HepG2 (cell line): ENCODE results near the gene KCNJ14. TPM values are rescaled to one million over a fixed set of nuclear protein-coding genes. Genes with fewer than 3 reads are reported as not detected.

Experiments
- ATAC-seq: fragments of 200-7000 bp; cut with Tn5 transposase; 3 replicates; pipeline ENCODE4 v1.9.1; 2020; ENCODE audit warnings: mild to moderate bottlenecking, moderate library complexity
- BruUV-seq: library from RNA; stranded (reverse); fragments of 400-500 nt; replicated peaks from 2 replicates; lab custom pipeline; 2021; lab: Mats Ljungman, UMichigan
- CTCF ChIA-PET: fragments of 300-600 bp; formaldehyde crosslinking; extraction: SDS; loops from one replicate; lab custom pipeline; 2021; ENCODE audit warnings: low total read pairs, inconsistent platforms, low intra/inter-chr PET ratio; lab: Yijun Ruan, JAX
- POLR2A ChIA-PET: fragments of 350-600 bp; sonication (Branson Sonifier 250); formaldehyde crosslinking; loops from one replicate; lab custom pipeline; 2020; ENCODE audit warnings: antibody characterized with exemption, inconsistent platforms; lab: Yijun Ruan, JAX
- DNase-seq: peaks from one replicate; pipeline ENCODE4 v3.0.0-alpha.2; 2015; ENCODE audit warnings: low spot score
- FAIRE-seq: peaks from 3 replicates; lab custom pipeline; 2011; peaks lifted over from hg19 to GRCh38; lab: Jason Lieb, UNC
- H2AFZ ChIP-seq: one replicate; pipeline ENCODE4 v1.6.1; 2011; ENCODE audit warnings: low read length, inconsistent platforms
- H3K27ac ChIP-seq: fragments of 300-600 bp; 3 replicates; pipeline ENCODE4 v1.8.0; 2011; ENCODE audit warnings: mixed run types, mild to moderate bottlenecking, mixed read lengths, low read length, inconsistent platforms; ENCODE audit not compliant: insufficient read depth; ENCODE audit errors: extremely low read length
- H3K27me3 ChIP-seq, 2 experiments: fragments of 200-600 bp in 1 of 2; 2 replicates in 1 of 2; 3 replicates in 1 of 2; pipeline versions ENCODE4 v1.6.0 to v1.8.0; 2011; ENCODE audit warnings: low read length in 2 of 2, mild to moderate bottlenecking in 2 of 2, moderate library complexity in 2 of 2, inconsistent platforms in 1 of 2; ENCODE audit not compliant: insufficient read depth in 2 of 2, control insufficient read depth in 1 of 2
- H3K36me3 ChIP-seq, 2 experiments: fragments of 200-600 bp in 1 of 2; replicated peaks in 1 of 2; 2 replicates in 1 of 2; 3 replicates in 1 of 2; pipeline versions ENCODE4 v1.5.1 to v1.8.0; 2011; ENCODE audit warnings: low read length in 2 of 2, inconsistent platforms in 1 of 2; ENCODE audit not compliant: insufficient read depth in 2 of 2, control insufficient read depth in 1 of 2
- H3K4me1 ChIP-seq: 2 replicates; pipeline ENCODE4 v1.5.1; 2012; ENCODE audit warnings: low read length, inconsistent platforms; ENCODE audit not compliant: insufficient read depth
- H3K4me2 ChIP-seq: 2 replicates; pipeline ENCODE4 v1.6.0; 2011; ENCODE audit warnings: low read depth, low read length, inconsistent platforms
- H3K4me3 ChIP-seq, 3 experiments: fragments of 200-600 bp in 1 of 3; sonication (generic), shearing (Covaris generic) in 1 of 3; replicated peaks in 1 of 3; 2 replicates each; pipeline ENCODE4 v1.5.1; 2011 to 2016; ENCODE audit warnings: low read length in 3 of 3, inconsistent platforms in 2 of 3, low read depth in 2 of 3, mild to moderate bottlenecking in 2 of 3, control low read depth in 1 of 3, mixed read lengths in 1 of 3; ENCODE audit not compliant: insufficient read depth in 1 of 3
- H3K79me2 ChIP-seq: one replicate; pipeline ENCODE4 v1.6.1; 2011; ENCODE audit warnings: low read length, inconsistent platforms; ENCODE audit not compliant: insufficient read depth
- H3K9ac ChIP-seq: 2 replicates; pipeline ENCODE4 v1.6.0; 2011; ENCODE audit warnings: mild to moderate bottlenecking, low read depth, low read length, inconsistent platforms; ENCODE audit not compliant: insufficient read depth
- H3K9me3 ChIP-seq: 2 replicates; pipeline ENCODE4 v1.5.1; 2012; ENCODE audit warnings: mild to moderate bottlenecking, low read length
- H4K20me1 ChIP-seq: 2 replicates; pipeline ENCODE4 v1.6.0; 2011; ENCODE audit warnings: inconsistent platforms, mild to moderate bottlenecking, low read length, moderate library complexity; ENCODE audit not compliant: insufficient read depth
- EP300 ChIP-seq, 3 experiments: sonication (generic) in 1 of 3; formaldehyde crosslinking in 1 of 3; IDR thresholded peaks; 2 replicates each; pipeline versions ENCODE4 v1.5.1 to v1.6.1; 2011 to 2020; ENCODE audit warnings: low read depth in 2 of 3, low read length in 2 of 3, borderline replicate concordance in 1 of 3, improper control_type of control experiment in 1 of 3, mild to moderate bottlenecking in 1 of 3, missing genetic modification reagents in 1 of 3, moderate library complexity in 1 of 3
- HDAC1 ChIP-seq: sonication (generic); formaldehyde crosslinking; IDR thresholded peaks from 2 replicates; pipeline ENCODE4 v1.5.1; 2020; ENCODE audit warnings: mild to moderate bottlenecking, missing genetic modification reagents
- IKZF1 ChIP-seq: fragments of 450-650 bp; IDR thresholded peaks from 2 replicates; pipeline ENCODE4 v1.7.1; 2016
- MTA1 ChIP-seq: sonication (generic); formaldehyde crosslinking; IDR thresholded peaks from 2 replicates; pipeline ENCODE4 v1.4.0; 2020; ENCODE audit warnings: missing genetic modification reagents, mild to moderate bottlenecking, borderline replicate concordance
- ZMYM3 ChIP-seq: sonication (generic); formaldehyde crosslinking; IDR thresholded peaks from 2 replicates; pipeline ENCODE4 v1.5.1; 2020; ENCODE audit warnings: mild to moderate bottlenecking, missing genetic modification reagents
- ZNF629 ChIP-seq: sonication (generic); formaldehyde crosslinking; conservative IDR thresholded peaks from 2 replicates; pipeline ENCODE4 v1.5.0; 2020; ENCODE audit warnings: missing genetic modification reagents
- ZSCAN9 ChIP-seq: IDR thresholded peaks from 2 replicates; pipeline ENCODE4 v1.6.1; 2016; ENCODE audit warnings: borderline replicate concordance
- WGBS: methylation state at CpG from one replicate; pipeline ENCODE4 v1.1.6; 2017; ENCODE audit warnings: low lambda C conversion rate; 5-methylcytosine and 5-hydroxymethylcytosine counted together
- in situ Hi-C: cut with HindIII; loops from 2 replicates; pipeline ENCODE4 v1.10.0; 2017; ENCODE audit warnings: low pct_unique_long_range_greater_than_20kb; ENCODE audit not compliant: extremely low pct_ligation_motif_present
- intact Hi-C: fragments of 100-400 bp; cut with micrococcal nuclease; formaldehyde crosslinking; loops from one replicate; pipeline ENCODE4 v1.10.0; 2022; ENCODE audit not compliant: unreplicated experiment
- polyA plus RNA-seq, 8 experiments: library from polyadenylated mRNA; depleted of rRNA in 3 of 8; stranded (reverse) in 7 of 8; unstranded in 1 of 8; fragments of >200 nt; fragmentation: Illumina TruSeq in 4 of 8; extraction: Trizol in 4 of 8; gene quantifications; 2 replicates each; pipeline versions ENCODE4 v1.2.1 to v1.2.3, GENCODE V29; 2011 to 2016; ENCODE audit warnings: low read depth in 4 of 8, missing spikeins in 1 of 8, mixed read lengths in 1 of 8; ENCODE audit not compliant: insufficient read depth in 1 of 8
- total RNA-seq, 5 experiments: library from RNA; depleted of rRNA; stranded (reverse); fragments of >200 nt; fragmentation: Illumina TruSeq; extraction: Trizol; gene quantifications; 2 replicates each; pipeline ENCODE4 v1.2.3, GENCODE V29; 2016; ENCODE audit warnings: low read depth in 1 of 5
- TF ChIP-seq, protein P1 (sequence below): sonication (generic); formaldehyde crosslinking; IDR thresholded peaks from 2 replicates; pipeline ENCODE4 v1.4.0; 2020; ENCODE audit warnings: missing genetic modification reagents, borderline replicate concordance
- TF ChIP-seq, protein P2 (sequence below): sonication (generic); formaldehyde crosslinking; IDR thresholded peaks from 2 replicates; pipeline ENCODE4 v1.4.0; 2020; ENCODE audit warnings: missing genetic modification reagents
- TF ChIP-seq, protein P3 (sequence below): sonication (generic); formaldehyde crosslinking; IDR thresholded peaks from 2 replicates; pipeline ENCODE4 v1.5.0; 2020; ENCODE audit warnings: missing genetic modification reagents

The KCNJ14 gene
- total and polyA plus RNA-seq, 2 of the 13 experiments (the other 11 are each of a cell fraction or from before 2014, with no cell fraction given), result 0.20 to 0.51 TPM

DNA sequence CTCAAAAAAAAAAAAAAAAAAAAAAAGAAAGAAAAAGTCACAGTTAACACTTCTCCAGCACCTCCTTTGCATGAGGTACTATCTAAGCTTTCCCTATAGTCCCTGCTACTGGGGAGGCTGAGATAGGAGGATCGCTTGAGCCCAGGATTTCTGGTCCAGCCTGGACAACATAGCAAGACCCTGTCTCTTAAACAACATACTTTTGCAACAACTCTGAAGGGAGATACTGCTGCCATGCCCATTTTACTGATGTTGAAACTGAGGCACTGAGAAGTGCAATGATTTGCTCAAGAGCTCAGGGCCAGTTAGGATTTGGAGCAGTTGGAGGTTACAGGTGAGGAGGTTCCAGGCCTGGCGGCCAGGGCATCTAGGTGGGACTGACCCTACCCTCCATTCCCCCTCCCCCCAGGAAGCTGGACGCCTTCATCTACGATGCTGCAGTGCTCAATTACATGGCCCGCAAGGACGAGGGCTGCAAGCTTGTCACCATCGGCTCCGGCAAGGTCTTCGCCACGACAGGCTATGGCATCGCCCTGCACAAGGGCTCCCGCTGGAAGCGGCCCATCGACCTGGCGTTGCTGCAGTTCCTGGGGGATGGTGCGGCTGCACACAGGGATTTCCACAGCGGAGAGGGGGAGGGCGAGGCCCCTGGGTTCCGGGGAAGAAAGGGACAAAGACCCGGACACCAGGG is 13.9 kb upstream of the KCNJ14 start:
- peaks cover 2% of the 10 kb centered on the region; the same call in 1 of the 2 replicates for H3K4me1 ChIP-seq
- H3K9ac ChIP-seq, result no peak overlapping the region
- ChIA-PET CTCF (no interaction called here), POLR2A (no interaction called here)
- WGBS, result 93% methylated on average over 10 of the region's 20 CpGs
- no peaks in the 10 kb centered on the region for H4K20me1 ChIP-seq
- no peak overlapping the region for H2AFZ ChIP-seq
- H3K79me2 ChIP-seq, result peaks cover 6% of the 10 kb centered on the region
- no peak overlapping the region for H3K27ac ChIP-seq
- DNase-seq (no peak), FAIRE-seq (no peak), ATAC-seq (no peak)
- no TSS peak for BruUV-seq
- no peaks in the 10 kb centered on the region for H3K36me3 ChIP-seq
- intact Hi-C loops, result loop anchor here (10.0 kb wide), 1 partner anchor 87 kb away; no protein-coding TSS in a partner anchor
- H3K9me3 ChIP-seq, result no peaks in the 10 kb centered on the region
- no peaks in the 10 kb centered on the region; a peak in 1 of 5 replicates for H3K27me3 ChIP-seq
- no peak overlapping the region for H3K4me3 ChIP-seq
- TF ChIP-seq, protein P1, sequence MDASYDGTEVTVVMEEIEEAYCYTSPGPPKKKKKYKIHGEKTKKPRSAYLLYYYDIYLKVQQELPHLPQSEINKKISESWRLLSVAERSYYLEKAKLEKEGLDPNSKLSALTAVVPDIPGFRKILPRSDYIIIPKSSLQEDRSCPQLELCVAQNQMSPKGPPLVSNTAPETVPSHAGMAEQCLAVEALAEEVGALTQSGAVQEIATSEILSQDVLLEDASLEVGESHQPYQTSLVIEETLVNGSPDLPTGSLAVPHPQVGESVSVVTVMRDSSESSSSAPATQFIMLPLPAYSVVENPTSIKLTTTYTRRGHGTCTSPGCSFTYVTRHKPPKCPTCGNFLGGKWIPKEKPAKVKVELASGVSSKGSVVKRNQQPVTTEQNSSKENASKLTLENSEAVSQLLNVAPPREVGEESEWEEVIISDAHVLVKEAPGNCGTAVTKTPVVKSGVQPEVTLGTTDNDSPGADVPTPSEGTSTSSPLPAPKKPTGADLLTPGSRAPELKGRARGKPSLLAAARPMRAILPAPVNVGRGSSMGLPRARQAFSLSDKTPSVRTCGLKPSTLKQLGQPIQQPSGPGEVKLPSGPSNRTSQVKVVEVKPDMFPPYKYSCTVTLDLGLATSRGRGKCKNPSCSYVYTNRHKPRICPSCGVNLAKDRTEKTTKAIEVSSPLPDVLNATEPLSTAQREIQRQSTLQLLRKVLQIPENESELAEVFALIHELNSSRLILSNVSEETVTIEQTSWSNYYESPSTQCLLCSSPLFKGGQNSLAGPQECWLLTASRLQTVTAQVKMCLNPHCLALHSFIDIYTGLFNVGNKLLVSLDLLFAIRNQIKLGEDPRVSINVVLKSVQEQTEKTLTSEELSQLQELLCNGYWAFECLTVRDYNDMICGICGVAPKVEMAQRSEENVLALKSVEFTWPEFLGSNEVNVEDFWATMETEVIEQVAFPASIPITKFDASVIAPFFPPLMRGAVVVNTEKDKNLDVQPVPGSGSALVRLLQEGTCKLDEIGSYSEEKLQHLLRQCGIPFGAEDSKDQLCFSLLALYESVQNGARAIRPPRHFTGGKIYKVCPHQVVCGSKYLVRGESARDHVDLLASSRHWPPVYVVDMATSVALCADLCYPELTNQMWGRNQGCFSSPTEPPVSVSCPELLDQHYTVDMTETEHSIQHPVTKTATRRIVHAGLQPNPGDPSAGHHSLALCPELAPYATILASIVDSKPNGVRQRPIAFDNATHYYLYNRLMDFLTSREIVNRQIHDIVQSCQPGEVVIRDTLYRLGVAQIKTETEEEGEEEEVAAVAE (CRISPR knock-in tag), result no peak
- TF ChIP-seq, protein P2, sequence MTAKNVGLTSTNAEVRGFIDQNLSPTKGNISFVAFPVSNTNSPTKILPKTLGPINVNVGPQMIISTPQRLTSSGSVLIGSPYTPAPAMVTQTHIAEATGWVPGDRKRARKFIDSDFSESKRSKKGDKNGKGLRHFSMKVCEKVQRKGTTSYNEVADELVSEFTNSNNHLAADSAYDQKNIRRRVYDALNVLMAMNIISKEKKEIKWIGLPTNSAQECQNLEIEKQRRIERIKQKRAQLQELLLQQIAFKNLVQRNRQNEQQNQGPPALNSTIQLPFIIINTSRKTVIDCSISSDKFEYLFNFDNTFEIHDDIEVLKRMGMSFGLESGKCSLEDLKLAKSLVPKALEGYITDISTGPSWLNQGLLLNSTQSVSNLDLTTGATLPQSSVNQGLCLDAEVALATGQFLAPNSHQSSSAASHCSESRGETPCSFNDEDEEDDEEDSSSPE (CRISPR knock-in tag), result no peak
- no peak for TF ChIP-seq MTA1 (CRISPR knock-in tag)
- TF ChIP-seq HDAC1 (CRISPR knock-in tag), result no peak
- no peak for TF ChIP-seq ZSCAN9
- TF ChIP-seq IKZF1, result no peak
- TF ChIP-seq ZMYM3 (CRISPR knock-in tag), result peak; percentile 54; the same call in 1 of the 2 replicates
- peak; percentile 87 for TF ChIP-seq ZNF629 (CRISPR knock-in tag)
- TF ChIP-seq EP300 (IDR thresholded peaks at IDR 0.05; ENCODE audit: low read depth in 2 of 2, low read length in 2 of 2), result no peak
- no peak for TF ChIP-seq EP300 (CRISPR knock-in tag; IDR thresholded peaks at IDR 0.05; ENCODE audit: borderline replicate concordance)
- TF ChIP-seq, protein P3, sequence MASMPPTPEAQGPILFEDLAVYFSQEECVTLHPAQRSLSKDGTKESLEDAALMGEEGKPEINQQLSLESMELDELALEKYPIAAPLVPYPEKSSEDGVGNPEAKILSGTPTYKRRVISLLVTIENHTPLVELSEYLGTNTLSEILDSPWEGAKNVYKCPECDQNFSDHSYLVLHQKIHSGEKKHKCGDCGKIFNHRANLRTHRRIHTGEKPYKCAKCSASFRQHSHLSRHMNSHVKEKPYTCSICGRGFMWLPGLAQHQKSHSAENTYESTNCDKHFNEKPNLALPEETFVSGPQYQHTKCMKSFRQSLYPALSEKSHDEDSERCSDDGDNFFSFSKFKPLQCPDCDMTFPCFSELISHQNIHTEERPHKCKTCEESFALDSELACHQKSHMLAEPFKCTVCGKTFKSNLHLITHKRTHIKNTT, result no peak
- no peak overlapping the region for H3K4me2 ChIP-seq
- in situ Hi-C loops, result no loop called here
